GM12872 (cell line): ENCODE results near the gene LDB3.

Source experiments
- TF ChIP-seq, protein P1 (sequence below): IDR thresholded peaks from 3 replicates; pipeline ENCODE4 v1.5.1; 2011; ENCODE audit warnings: low read depth, mild to moderate bottlenecking, low read length, moderate library complexity; ENCODE audit not compliant: insufficient read depth

The LDB3 gene

DNA sequence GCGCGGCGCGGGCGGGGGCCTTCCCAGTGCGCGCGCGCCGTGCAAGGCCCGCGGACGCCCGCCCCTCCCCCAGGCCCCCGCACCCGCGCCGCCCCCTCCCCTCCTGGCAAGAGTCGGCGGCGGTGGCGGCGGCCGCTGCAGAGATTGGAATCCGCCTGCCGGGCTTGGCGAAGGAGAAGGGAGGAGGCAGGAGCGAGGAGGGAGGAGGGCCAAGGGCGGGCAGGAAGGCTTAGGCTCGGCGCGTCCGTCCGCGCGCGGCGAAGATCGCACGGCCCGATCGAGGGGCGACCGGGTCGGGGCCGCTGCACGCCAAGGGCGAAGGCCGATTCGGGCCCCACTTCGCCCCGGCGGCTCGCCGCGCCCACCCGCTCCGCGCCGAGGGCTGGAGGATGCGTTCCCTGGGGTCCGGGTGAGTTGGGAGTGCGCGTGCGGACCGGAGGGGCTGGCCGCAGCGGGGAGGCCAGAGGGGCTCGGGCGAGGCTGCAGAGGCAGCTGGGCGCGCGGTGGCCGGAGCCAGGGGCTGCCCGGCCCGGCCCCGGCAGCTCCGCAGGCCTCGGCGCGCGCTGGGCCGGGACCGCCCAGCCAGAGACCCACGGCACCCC lies 88.3 kb downstream of the LDB3 start, which contains the start of gene BMPR1A:
TSS of gene BMPR1A (plus strand) at position 109 of the 602 bp plus-strand sequence. CDS start 119,400 bp downstream, outside the sequence.
- TF ChIP-seq, protein P1, sequence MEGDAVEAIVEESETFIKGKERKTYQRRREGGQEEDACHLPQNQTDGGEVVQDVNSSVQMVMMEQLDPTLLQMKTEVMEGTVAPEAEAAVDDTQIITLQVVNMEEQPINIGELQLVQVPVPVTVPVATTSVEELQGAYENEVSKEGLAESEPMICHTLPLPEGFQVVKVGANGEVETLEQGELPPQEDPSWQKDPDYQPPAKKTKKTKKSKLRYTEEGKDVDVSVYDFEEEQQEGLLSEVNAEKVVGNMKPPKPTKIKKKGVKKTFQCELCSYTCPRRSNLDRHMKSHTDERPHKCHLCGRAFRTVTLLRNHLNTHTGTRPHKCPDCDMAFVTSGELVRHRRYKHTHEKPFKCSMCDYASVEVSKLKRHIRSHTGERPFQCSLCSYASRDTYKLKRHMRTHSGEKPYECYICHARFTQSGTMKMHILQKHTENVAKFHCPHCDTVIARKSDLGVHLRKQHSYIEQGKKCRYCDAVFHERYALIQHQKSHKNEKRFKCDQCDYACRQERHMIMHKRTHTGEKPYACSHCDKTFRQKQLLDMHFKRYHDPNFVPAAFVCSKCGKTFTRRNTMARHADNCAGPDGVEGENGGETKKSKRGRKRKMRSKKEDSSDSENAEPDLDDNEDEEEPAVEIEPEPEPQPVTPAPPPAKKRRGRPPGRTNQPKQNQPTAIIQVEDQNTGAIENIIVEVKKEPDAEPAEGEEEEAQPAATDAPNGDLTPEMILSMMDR, result no peak

DNA sequence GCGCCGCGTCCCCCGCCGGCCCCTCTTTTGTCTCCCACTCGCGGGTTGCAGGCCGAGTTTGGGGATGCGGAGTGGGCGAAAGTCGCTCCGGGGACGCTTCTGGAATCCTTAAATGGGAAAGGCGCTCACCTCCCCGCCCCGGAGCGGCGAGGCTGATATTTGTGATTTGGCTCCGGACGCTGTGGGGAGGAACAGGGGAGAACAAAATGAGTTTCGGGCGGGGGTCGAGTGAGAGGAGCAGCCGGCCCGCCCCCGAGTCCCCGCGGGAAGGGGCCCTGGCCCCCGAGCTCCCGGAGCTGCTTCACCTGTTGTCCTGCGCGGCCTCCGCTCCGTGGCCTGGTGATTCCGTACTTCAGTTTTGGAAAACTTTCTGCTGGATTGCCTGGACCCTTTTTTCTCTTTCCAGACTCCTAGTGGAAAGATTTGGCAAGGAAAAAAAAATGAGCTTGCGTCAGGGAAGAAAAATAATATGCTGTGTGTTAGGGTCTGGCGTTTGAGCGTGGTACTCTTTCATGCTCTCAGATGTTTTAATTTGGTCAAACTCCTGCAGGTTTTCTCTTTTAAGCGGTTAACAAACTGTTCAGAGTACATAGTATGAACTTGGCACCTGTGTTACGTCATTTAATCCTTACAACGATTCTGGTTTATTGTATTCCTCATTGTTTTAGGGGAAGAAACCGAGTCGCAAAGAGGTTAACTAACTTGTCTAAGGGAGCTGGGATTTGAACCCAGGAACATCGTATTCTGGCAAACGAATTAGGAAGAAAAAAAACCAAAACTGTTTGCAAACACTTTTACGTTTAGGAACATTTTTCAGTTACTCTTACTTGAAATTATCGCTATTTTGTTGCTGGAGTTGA lies 89.0 kb downstream of the LDB3 start:
- TF ChIP-seq, protein P1, result 0 out of 3 replicates have a peak, but pooled peaks have one; percentile 1

DNA sequence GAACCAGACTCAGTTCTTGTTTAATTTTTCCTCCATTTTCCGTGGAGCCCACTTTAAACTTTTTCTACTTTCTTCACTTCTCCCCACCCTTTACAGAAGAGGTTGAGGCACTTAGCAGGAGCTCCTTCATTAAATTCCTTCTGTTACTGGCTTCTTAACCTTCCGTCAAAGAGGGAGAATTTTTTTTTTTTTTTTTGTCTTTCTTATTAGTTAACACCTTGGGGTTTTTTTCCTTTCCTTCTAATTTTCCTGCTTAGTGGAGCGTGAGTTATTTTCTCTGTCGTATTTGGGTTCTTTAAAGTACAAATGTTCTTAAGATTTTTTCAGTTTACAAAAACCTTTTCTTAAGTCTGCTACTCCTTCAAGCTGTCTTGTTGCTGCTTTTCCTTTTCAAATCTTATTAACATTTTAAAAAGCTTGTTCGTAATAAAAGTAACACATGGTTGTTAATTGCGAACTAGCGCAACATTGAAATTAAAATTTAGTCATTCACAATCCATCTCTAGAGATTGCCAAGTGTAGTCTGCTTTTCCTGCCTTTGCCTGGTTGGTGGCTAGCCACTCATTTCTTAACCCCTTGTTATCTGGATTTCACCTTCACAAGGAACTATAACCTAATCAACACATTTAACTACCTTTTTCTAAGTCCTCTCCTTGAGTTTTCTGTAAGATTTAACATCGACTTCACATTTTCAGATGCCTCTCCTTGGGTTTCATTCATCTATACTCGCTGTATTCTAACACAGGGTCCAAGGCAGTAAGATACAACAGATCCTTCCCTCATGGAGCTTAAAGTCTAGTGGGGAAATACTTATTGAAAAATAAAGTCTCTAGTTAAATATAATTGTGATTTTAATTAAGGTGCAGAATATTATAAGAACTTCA lies 90.1 kb downstream of the LDB3 start:
- TF ChIP-seq, protein P1, result no peak

DNA sequence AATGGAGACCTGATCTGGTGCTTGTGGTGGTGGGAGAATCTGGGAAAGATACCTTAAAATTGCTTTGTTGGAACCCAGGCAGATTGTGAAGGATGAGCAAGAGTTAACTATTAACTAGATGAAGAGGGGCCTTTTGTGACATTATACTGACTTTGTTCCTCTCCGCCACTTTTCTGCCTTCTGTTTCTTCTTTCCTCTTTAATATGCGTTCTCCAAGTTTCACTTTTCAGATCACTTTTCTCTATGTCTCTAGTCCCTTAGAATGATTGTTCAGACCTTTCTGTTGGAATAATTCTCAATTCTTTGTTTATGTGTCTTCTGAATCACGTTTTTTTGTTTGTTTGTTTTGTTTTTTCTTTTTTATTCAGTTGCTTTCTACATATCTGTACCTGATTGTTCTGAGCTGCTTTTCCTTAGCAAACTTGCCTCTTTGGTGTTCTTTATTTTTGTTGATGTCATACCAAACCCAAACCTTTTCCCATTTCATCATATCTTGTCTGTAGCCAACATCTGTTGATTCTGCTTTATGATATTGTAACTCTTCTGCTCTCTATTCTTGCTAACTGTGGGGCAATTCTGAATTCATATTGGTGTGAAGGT lies 90.9 kb downstream of the LDB3 start:
- TF ChIP-seq, protein P1, result no peak

DNA sequence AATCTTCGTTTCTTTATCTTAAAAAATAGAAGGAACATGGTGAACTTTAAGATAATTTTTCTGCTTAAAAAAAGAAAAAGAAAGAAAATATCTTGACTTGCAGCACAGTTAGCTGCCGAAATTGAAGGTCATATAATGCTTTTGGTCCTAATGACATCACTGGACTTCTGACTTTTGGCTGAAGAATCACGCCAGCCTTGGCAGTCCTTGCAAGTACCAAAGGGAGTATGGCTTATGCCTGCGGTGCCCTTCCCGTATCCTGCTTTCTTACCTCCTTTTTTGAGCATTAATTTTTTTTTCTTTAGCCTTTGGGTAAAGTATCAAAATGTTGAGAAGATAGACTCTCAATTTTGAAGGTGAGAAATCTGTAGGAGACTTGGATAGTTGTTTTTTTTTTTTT lies 95.1 kb downstream of the LDB3 start:
- TF ChIP-seq, protein P1, result no peak

DNA sequence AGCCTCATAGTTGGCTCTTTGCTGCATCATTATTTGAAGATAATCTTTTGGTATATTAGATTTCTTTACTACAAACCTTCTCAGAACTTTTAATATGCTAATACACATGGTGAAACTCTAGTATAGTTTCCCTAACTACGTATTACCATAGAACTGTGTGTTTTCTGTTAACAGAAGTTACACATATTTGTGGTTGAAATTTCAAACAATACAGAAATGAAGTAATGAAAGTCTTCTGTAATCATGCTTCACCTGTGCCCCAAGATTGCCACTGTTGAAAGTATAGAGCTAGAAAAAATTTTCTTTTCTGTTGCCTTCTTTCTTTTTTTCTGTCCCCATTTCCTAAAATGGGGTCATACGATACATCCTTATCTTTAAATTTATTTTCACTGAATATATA lies 97.2 kb downstream of the LDB3 start:
- TF ChIP-seq, protein P1, result no peak
